Activated CD8-positive, alpha-beta T cell treated with anti-CD3 and anti-CD28 coated beads for 36 hours (primary cell): ENCODE measurements around the gene GANAB. TPM values are rescaled to one million over a fixed set of nuclear protein-coding genes. Genes with fewer than 3 reads are reported as not detected.

Experiments
- ATAC-seq: fragments of 200-7000 bp; cut with Tn5 transposase; one replicate; pipeline ENCODE4 v1.10.0; 2021; ENCODE audit warnings: mild to moderate bottlenecking, moderate library complexity
- CTCF ChIA-PET: fragments of 350-600 bp; sonication (Branson Sonifier 250); formaldehyde crosslinking; loops from one replicate; lab custom pipeline; 2021; ENCODE audit warnings: antibody characterized with exemption; lab: Charles Lee
- POLR2A ChIA-PET: fragments of 350-600 bp; sonication (Branson Sonifier 250); formaldehyde crosslinking; loops from one replicate; lab custom pipeline; 2021; ENCODE audit warnings: antibody characterized with exemption; lab: Charles Lee
- DNase-seq: peaks from one replicate; pipeline ENCODE4 v3.0.0-alpha.2; 2020
- H3K27ac Mint-ChIP-seq: one replicate; pipeline ENCODE4 v1.8.0; 2021; ENCODE audit warnings: mild to moderate bottlenecking, mixed read lengths
- H3K27me3 Mint-ChIP-seq: one replicate; pipeline ENCODE4 v1.8.0; 2021; ENCODE audit warnings: mixed read lengths
- H3K36me3 Mint-ChIP-seq: one replicate; pipeline ENCODE4 v1.8.0; 2021; ENCODE audit warnings: low read depth, mixed read lengths
- H3K4me1 Mint-ChIP-seq: one replicate; pipeline ENCODE4 v1.8.0; 2021; ENCODE audit warnings: low read depth, mixed read lengths
- H3K4me3 Mint-ChIP-seq: one replicate; pipeline ENCODE4 v1.8.0; 2021; ENCODE audit warnings: mild to moderate bottlenecking, moderate library complexity, mixed read lengths
- H3K9me3 Mint-ChIP-seq: one replicate; pipeline ENCODE4 v1.8.0; 2021; ENCODE audit warnings: mixed read lengths
- CTCF ChIP-seq: fragments of 200-600 bp; IDR thresholded peaks from one replicate; pipeline ENCODE4 v1.8.0; 2022; ENCODE audit warnings: antibody characterized with exemption, mild to moderate bottlenecking
- intact Hi-C: fragments of 100-400 bp; cut with micrococcal nuclease; formaldehyde crosslinking; loops from one replicate; pipeline ENCODE4 v1.10.0; 2022
- total RNA-seq, 2 experiments: library from RNA; stranded (reverse); gene quantifications; one replicate each; pipeline ENCODE4 v1.2.3, GENCODE V29; 2021

Gene GANAB
- total RNA-seq, 2 experiments from 2014 or later: 205 to 217 TPM

- Mint-ChIP-seq H3K27ac (no peak overlapping the region), H3K36me3 (peaks cover 66% of the 10 kb centered on the region), H3K27me3 (no peaks in the 10 kb centered on the region), H3K9me3 (no peaks in the 10 kb centered on the region), H3K4me1 (peaks cover 43% of the 10 kb centered on the region), H3K4me3 (no peak overlapping the region)
- DNase-seq (no peak), ATAC-seq (no peak)
- TF ChIP-seq CTCF: no peak
- CTCF ChIA-PET: interaction anchor here (1.1 kb wide), 1 partner anchor 180 kb away, joined by 3 read pairs; no protein-coding TSS in a partner anchor
- intact Hi-C loops: no loop called here
- POLR2A ChIA-PET: interaction anchor here (0.8 to 2.4 kb wide), 8 partner anchors 9 to 75 kb away, joined by 3 to 24 read pairs (median 5); partner anchors contain the start of genes C11orf98, CSKMT, LBHD1 and TUT1
These were observed 41.8 kb downstream of the GANAB start for GRCh38 chr11:62604460-62605120.

- POLR2A ChIA-PET: interaction anchor here (0.8 to 2.4 kb wide), 9 partner anchors 8 to 120 kb away, joined by 3 to 24 read pairs (median 5); partner anchors contain the start of genes C11orf98, CSKMT, LBHD1 and TUT1
- CTCF ChIA-PET: interaction anchor here (1.1 to 1.4 kb wide), 4 partner anchors 8 to 179 kb away, joined by 3 to 4 read pairs (median 3); no protein-coding TSS in a partner anchor
- DNase-seq (no peak), ATAC-seq (no peak)
- H3K4me1 Mint-ChIP-seq: peaks cover 42% of the 10 kb centered on the region
- intact Hi-C loops: no loop called here
- no peak for TF ChIP-seq CTCF
- no peak overlapping the region for H3K27ac Mint-ChIP-seq
- no peaks in the 10 kb centered on the region for H3K27me3 Mint-ChIP-seq
- H3K36me3 Mint-ChIP-seq: peaks cover 65% of the 10 kb centered on the region
- no peaks in the 10 kb centered on the region for H3K9me3 Mint-ChIP-seq
- no peak overlapping the region for H3K4me3 Mint-ChIP-seq
These were observed 42.6 kb downstream of the GANAB start for GRCh38 chr11:62603776-62604299.

GRCh38 chr11:62603072-62603408 lies 43.4 kb downstream of the GANAB start:
- intact Hi-C loops: no loop called here
- Mint-ChIP-seq H3K9me3 (no peaks in the 10 kb centered on the region), H3K4me1 (peaks cover 42% of the 10 kb centered on the region), H3K27ac (no peak overlapping the region), H3K27me3 (no peaks in the 10 kb centered on the region), H3K4me3 (peak overlapping the region; percentile 0), H3K36me3 (peaks cover 66% of the 10 kb centered on the region)
- TF ChIP-seq CTCF: no peak
- CTCF ChIA-PET: interaction anchor here (0.8 to 1.4 kb wide), 5 partner anchors 8 to 60 kb away, joined by 3 to 5 read pairs (median 3); partner anchors contain the start of gene TUT1
- DNase-seq: no peak
- POLR2A ChIA-PET: interaction anchor here (0.6 to 2.4 kb wide), 8 partner anchors 8 to 121 kb away, joined by 3 to 24 read pairs (median 5); partner anchors contain the start of genes B3GAT3, C11orf98, CSKMT and TUT1
- no peak for ATAC-seq

GRCh38 chr11:62602141-62603071 lies 44.0 kb downstream of the GANAB start:
- no peak for ATAC-seq
- H3K4me3 Mint-ChIP-seq: peak overlapping the region; percentile 86
- no peaks in the 10 kb centered on the region for H3K9me3 Mint-ChIP-seq
- DNase-seq: peak; percentile 19
- peaks cover 66% of the 10 kb centered on the region for H3K36me3 Mint-ChIP-seq
- no peak for TF ChIP-seq CTCF
- peaks cover 41% of the 10 kb centered on the region for H3K4me1 Mint-ChIP-seq
- no peaks in the 10 kb centered on the region for H3K27me3 Mint-ChIP-seq
- H3K27ac Mint-ChIP-seq: peak overlapping the region; percentile 91
- CTCF ChIA-PET: interaction anchor here (0.6 to 2.7 kb wide), 11 partner anchors 8 to 78 kb away, joined by 3 to 24 read pairs (median 4); partner anchors contain the start of genes C11orf98, CSKMT, EML3 and INTS5
- intact Hi-C loops: no loop called here
- POLR2A ChIA-PET: interaction anchor here (0.6 to 3.9 kb wide), 14 partner anchors 9 to 253 kb away, joined by 3 to 59 read pairs (median 8); partner anchors contain the start of genes B3GAT3, C11orf98, CSKMT and EML3
